Esophagus mucosa (tissue), 1 donor: Measurements from ENCODE around the gene IFNL1. TPM values are rescaled to one million over a fixed set of nuclear protein-coding genes. Genes with fewer than 3 reads are reported as not detected.
"Not testable (repeated sequence)": the region's sequence is repeated elsewhere in the genome, so short reads cannot be mapped to it uniquely, and the experiment has no call there.

Experiments
- ATAC-seq: fragments of 200-7000 bp; cut with Tn5 transposase; one replicate; pipeline ENCODE4 v1.9.1; 2020
- total RNA-seq: library from RNA; stranded (reverse); gene quantifications from one replicate; pipeline ENCODE4 v1.2.4, GENCODE V29; 2023
- donor health status: DM: yes; HTN: yes; CAD: no.

The IFNL1 gene
- total RNA-seq, 1 donor from 2014 or later = not detected

GRCh38 chr19:39332738-39333137, 36.5 kb downstream of the IFNL1 start:
- ATAC-seq = not testable (repeated sequence)

DNA sequence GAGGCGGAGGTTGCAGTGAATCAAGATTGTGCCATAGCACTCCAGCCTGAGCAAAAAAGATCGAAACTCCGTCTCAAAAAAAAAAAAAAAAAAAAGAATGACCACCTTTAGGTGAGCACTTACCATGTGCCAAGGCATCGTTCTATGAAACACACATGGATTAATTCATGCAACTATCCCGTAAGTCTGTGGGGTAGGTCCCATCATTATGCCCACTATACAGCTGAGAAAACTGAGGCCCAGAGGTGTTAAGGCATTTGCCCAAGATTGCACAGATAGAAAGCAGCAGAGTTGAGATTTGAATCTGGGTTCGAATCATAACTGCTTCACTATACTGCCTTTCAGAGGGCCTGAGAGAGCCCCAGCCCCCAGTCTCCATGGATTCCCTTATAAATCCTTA, 37.3 kb downstream of the IFNL1 start:
- no peak for ATAC-seq

GRCh38 chr19:39334444-39334976, 38.3 kb downstream of the IFNL1 start:
- no peak for ATAC-seq

GRCh38 chr19:39335168-39335548, 39.0 kb downstream of the IFNL1 start:
- peak; percentile 10 for ATAC-seq

- ATAC-seq = no peak
Observed at GRCh38 chr19:39336483-39336882, 40.3 kb downstream of the IFNL1 start.

DNA sequence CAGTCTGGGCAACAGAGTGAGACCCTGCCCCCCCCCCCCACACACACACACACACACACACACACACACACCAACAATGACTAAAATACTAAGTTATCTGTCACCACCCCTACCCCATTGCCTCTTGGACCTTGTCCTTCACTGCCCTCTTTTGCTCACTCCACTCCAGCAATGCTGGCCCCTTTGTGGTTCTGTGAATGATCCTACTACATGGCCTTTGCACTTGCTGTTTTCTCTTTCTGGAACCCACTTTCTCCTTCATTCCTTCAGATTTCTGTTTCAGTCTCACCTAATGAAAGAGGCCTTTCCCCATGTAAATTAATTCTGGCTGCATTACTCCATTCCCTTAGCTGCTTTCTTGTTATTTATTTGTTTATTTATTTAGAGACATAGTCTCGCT, 43.5 kb downstream of the IFNL1 start:
- ATAC-seq = no peak

DNA sequence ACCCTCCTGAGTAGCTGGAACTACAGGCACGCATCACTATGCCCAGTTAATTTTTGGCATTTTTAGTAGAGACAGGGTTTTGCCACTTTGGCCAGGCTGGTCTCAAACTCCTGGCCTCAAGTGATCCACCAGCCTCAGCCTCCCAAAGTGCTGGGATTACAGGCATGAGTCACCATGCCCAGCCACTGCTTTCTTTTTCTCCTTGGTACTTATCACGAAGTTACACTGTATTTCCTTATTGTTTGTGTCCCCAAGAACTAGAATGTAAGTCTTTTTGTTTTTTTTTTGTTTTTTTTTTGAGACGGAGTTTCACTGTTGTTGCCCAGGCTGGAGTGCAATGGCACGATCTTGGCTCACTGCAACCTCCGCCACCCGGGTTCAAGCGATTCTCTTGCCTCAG, 43.9 kb downstream of the IFNL1 start:
- not testable (repeated sequence) for ATAC-seq

GRCh38 chr19:39341129-39341718, 45.0 kb downstream of the IFNL1 start:
- ATAC-seq = peak; percentile 1

DNA sequence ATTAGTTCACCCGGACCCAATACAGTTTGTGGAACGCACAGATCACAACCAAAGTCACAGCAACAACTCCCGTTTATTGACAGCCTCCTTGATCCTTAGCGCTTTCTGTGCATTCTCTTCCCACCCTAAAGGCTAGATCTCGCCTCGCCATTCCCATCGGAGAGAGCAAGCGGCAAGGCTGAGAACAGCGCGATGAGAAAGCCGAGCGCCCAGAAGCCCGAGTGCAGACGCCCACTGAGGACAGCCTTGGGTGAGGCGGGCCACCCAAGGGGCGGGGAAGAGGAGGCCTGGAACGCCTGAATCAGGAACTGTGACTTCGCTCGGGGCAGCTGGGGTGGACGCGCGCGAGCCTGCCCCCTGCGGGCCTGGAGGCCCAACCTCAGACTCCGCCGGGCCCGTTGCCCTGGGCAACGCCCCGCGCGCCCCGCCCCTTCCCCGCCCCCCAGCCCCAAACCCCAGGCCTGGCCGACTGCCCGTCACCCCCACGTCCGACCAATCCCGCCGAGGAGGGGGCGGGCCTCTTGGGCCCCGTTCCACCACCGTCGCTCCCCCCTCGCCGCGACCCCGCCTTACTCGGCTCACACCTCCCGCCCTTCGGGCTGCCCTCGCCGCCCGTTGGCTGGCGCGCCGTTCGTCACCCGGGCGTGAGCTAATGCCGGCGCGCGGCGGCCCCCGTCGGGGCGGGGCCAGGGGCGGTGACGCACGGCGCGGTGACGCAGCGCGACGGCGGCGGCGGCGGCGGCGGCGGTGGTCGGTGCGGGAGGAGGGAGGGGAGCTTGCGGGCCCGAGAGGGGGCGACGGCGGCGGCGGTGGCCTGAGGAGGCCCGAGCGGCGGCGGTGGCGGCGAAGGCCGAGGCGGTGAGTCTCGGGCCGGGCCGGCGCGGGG, 45.8 kb downstream of the IFNL1 start, which contains the start of gene SAMD4B:
Gene SAMD4B, plus strand, starts transcription at position 703 of the 886 bp plus-strand sequence. CDS start 14,473 bp downstream, outside the sequence.
- ATAC-seq = peak; percentile 97

DNA sequence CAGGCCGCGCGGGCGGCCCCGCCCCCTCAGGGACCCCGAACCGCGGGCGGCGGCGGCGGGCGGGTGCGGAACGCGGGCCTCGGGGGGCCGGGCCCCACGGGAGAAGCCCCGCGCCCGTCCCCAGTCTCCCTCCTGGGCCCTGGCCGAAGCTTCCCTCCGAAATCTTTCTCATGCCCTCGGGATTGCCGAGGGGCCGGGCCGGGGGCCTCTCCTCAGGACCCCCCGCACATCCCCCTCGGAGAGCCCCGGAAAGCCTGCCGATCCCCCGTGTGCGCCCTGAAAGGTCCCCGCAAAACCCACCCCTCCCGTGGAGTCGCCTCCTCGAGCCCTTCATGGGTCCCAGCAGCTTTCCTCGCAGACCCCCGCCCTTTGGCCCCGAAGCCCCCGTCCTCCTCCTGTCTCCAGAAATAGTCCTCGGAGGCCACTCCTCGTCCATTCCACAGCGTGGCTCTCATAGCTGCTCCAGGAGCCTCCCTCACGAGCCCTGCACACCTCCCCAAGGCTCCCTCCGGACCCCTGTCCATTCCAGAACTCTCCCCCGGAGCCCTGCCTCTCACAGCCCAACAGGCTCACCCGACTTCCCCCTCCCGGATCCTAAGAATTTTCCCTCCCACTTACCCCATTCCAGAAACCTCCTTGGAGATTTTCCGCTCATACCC, 46.6 kb downstream of the IFNL1 start:
- ATAC-seq = no peak

GRCh38 chr19:39345956-39346355, 49.7 kb downstream of the IFNL1 start:
- ATAC-seq = no peak

DNA sequence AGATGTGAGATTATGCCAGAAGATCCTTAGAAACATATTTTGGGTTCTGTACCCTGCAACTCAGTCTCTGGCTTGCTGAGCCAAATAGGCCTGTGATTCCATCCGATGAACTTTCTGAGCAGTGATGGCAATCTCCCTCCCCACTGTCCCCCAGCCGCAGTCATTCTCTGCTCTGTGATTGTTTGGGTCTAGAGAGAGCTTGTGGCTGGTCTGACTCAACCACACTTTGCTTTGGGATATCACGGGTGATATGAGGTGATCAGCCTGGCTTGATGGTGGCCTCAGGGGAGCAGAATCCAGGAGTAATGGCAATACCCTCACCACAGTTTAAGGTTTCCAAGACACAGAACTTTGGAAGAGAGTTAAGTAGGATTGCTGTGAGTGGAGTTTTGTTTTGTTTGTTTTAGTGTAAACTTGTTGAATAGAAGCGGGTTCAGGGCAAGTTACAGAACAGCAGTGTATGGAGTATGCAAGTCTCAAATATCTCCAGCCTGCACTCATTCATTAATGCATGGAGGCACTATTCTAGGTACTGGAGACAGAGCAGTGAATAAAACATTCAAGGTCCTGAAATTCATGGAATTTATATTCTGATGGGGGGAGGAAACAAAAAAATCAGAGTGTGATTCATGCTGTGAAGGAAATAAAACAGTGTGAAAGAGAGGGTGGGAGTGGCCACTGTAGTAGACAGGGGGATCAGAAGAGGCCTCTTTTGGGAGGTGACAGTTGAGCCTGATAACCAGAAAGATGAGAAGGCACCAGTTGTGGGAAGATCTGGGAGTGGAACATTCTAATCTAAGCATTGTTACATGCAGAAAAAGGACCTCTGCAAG, 51.3 kb downstream of the IFNL1 start:
- no peak for ATAC-seq

Other genes with a start within 250 kb of the IFNL1 start
- gene ACP7, start 212.0 kb upstream of the IFNL1 start, total RNA-seq = 0.32 TPM
- 40.8 TPM for gene PAK4, start 170.6 kb upstream of the IFNL1 start, total RNA-seq
- gene NCCRP1, start 99.4 kb upstream of the IFNL1 start, total RNA-seq = 298 TPM
- not detected for gene SYCN, start 92.1 kb upstream of the IFNL1 start, total RNA-seq
- gene IFNL3, start 51.4 kb upstream of the IFNL1 start, total RNA-seq = not detected
- not detected for gene IFNL4, start 47.6 kb upstream of the IFNL1 start, total RNA-seq
- not detected for gene IFNL2, start 28.0 kb upstream of the IFNL1 start, total RNA-seq
- 0.08 TPM for gene LRFN1, start 24.5 kb downstream of the IFNL1 start, total RNA-seq
- 2.3 TPM for gene GMFG, start 39.6 kb downstream of the IFNL1 start, total RNA-seq
- 53.3 TPM for gene SAMD4B, start 46.0 kb downstream of the IFNL1 start, total RNA-seq
- 29.5 TPM for gene PAF1, start 94.7 kb downstream of the IFNL1 start, total RNA-seq
- gene MED29, start 95.0 kb downstream of the IFNL1 start, total RNA-seq = 21.4 TPM
- gene ZFP36, start 110.4 kb downstream of the IFNL1 start, total RNA-seq = 141 TPM
- 12.8 TPM for gene PLEKHG2, start 116.3 kb downstream of the IFNL1 start, total RNA-seq
- gene RPS16, start 139.5 kb downstream of the IFNL1 start, total RNA-seq = 2,374 TPM
- gene SUPT5H, start 149.2 kb downstream of the IFNL1 start, total RNA-seq = 46.6 TPM
- gene TIMM50, start 184.4 kb downstream of the IFNL1 start, total RNA-seq = 55.6 TPM
- not detected for gene DLL3, start 202.5 kb downstream of the IFNL1 start, total RNA-seq
- gene SELENOV, start 218.7 kb downstream of the IFNL1 start, total RNA-seq = not detected
- gene EID2B, start 236.4 kb downstream of the IFNL1 start, total RNA-seq = 0.20 TPM
- gene EID2, start 243.8 kb downstream of the IFNL1 start, total RNA-seq = 6.7 TPM